Measurements from ENCODE around the gene SVOP. TPM values are rescaled to one million over a fixed set of nuclear protein-coding genes. Genes with fewer than 3 reads are reported as not detected.
A peak's percentile ranks its signal among the peaks of the same experiment; 100 is the strongest.
"Not testable (repeated sequence)": the region's sequence is repeated elsewhere in the genome, so short reads cannot be mapped to it uniquely, and the experiment has no call there.

The SVOP gene
- total and polyA plus RNA-seq, 2 donors (not counting 1 experiment from before 2014, with no cell fraction given): not detected

GRCh38 chr12:109052097-109052413 is 31.2 kb upstream of the SVOP start:
- peaks cover 0 to 3% of the 10 kb centered on the region in 2 experiments for H3K36me3 ChIP-seq (replicated peaks in 1 of 2; ENCODE audit: control extremely low read depth in 1 of 2, control insufficient read depth in 1 of 2, extremely low read depth in 1 of 2, insufficient read depth in 2 of 2, low read length in 1 of 2)
- peaks cover 8 to 24% of the 10 kb centered on the region in 2 donors for H3K4me1 ChIP-seq (ENCODE audit: control insufficient read depth in 2 of 2, insufficient read depth in 2 of 2, low read length in 2 of 2)
- peaks cover 22% of the 10 kb centered on the region for H3K4me1 Mint-ChIP-seq
- H3K27me3 ChIP-seq (replicated peaks in 1 of 4; ENCODE audit: control extremely low read depth in 1 of 4, control insufficient read depth in 3 of 4, insufficient read depth in 4 of 4, low read length in 3 of 4): no peaks in the 10 kb centered on the region
- peak overlapping the region; percentile 87 for H3K4me2 ChIP-seq (replicated peaks; ENCODE audit: low read depth, low read length, poor library complexity, severe bottlenecking)
- POLR2A ChIA-PET: no interaction called here
- CTCF ChIA-PET: interaction anchor here (0.6 to 1.3 kb wide), 4 partner anchors 41 to 1851 kb away, joined by 3 to 6 read pairs (median 3); partner anchors contain the start of gene ALKBH2
- TF ChIP-seq CTCF (IDR thresholded peaks at IDR 0.05): no peak
- TF ChIP-seq EZH2 (IDR thresholded peaks at IDR 0.05; ENCODE audit: borderline replicate concordance, insufficient read depth, low read depth, low read length, poor library complexity, severe bottlenecking): no peak
- peak overlapping the region; percentile 92 for H3K27ac Mint-ChIP-seq
- intact Hi-C loops (cut with micrococcal nuclease): loop anchor here (1.0 to 5.0 kb wide), 4 partner anchors 46 to 537 kb away; partner anchors contain the start of genes CORO1C, FICD and SSH1
- peak overlapping the region; percentile 75 to 94 (median 89) for H3K4me3 ChIP-seq (ENCODE audit: control extremely low read depth in 1 of 5, extremely low read depth in 1 of 5, insufficient read depth in 1 of 5, low read depth in 2 of 5, low read length in 4 of 5)
- no peak for ATAC-seq (ENCODE audit: low read depth)
- H3K4me3 Mint-ChIP-seq: peak overlapping the region; percentile 90
- DNase-seq: no peak
- peaks cover 12% of the 10 kb centered on the region for H3K79me2 ChIP-seq (ENCODE audit: control insufficient read depth, insufficient read depth, low read length)
- no peaks in the 10 kb centered on the region for H3K27me3 Mint-ChIP-seq
- H2AFZ ChIP-seq (ENCODE audit: insufficient read depth, low read depth, low read length, poor library complexity, severe bottlenecking): peak overlapping the region; percentile 98
- no peaks in the 10 kb centered on the region for H3K9me3 Mint-ChIP-seq (ENCODE audit: insufficient read depth)
- 0% methylated on average over 3 of the region's 6 CpGs for WGBS (ENCODE audit: insufficient coverage)
- H4K20me1 ChIP-seq (ENCODE audit: control insufficient read depth, insufficient read depth, low read length, poor library complexity, severe bottlenecking): no peaks in the 10 kb centered on the region
- peak overlapping the region; percentile 78 to 82 for H3K27ac ChIP-seq (ENCODE audit: low read length in 2 of 2)
- H3K9ac ChIP-seq (ENCODE audit: low read length): peak overlapping the region; percentile 94
- H3K9me3 ChIP-seq (ENCODE audit: control extremely low read depth in 1 of 3, control insufficient read depth in 2 of 3, insufficient read depth in 1 of 3, low read length in 2 of 3): no peaks in the 10 kb centered on the region

GRCh38 chr12:109049794-109050193 is 28.9 kb upstream of the SVOP start:
- H3K9me3 Mint-ChIP-seq (ENCODE audit: insufficient read depth); H3K36me3 ChIP-seq (replicated peaks in 1 of 2; ENCODE audit: control extremely low read depth in 1 of 2, control insufficient read depth in 1 of 2, extremely low read depth in 1 of 2, insufficient read depth in 2 of 2, low read length in 1 of 2); H3K4me2 ChIP-seq (replicated peaks; ENCODE audit: low read depth, low read length, poor library complexity, severe bottlenecking); H3K27ac Mint-ChIP-seq; POLR2A ChIA-PET; ATAC-seq (ENCODE audit: low read depth); H4K20me1 ChIP-seq (ENCODE audit: control insufficient read depth, insufficient read depth, low read length, poor library complexity, severe bottlenecking); CTCF ChIA-PET; H3K27me3 Mint-ChIP-seq; DNase-seq; H3K4me3 ChIP-seq (ENCODE audit: control extremely low read depth in 1 of 5, extremely low read depth in 1 of 5, insufficient read depth in 1 of 5, low read depth in 2 of 5, low read length in 4 of 5); H3K9ac ChIP-seq (ENCODE audit: low read length); H3K79me2 ChIP-seq (ENCODE audit: control insufficient read depth, insufficient read depth, low read length); H3K4me3 Mint-ChIP-seq; H3K27ac ChIP-seq (ENCODE audit: low read length in 2 of 2); H3K27me3 ChIP-seq (replicated peaks in 1 of 4; ENCODE audit: control extremely low read depth in 1 of 4, control insufficient read depth in 3 of 4, insufficient read depth in 4 of 4, low read length in 3 of 4); H3K9me3 ChIP-seq (ENCODE audit: control extremely low read depth in 1 of 3, control insufficient read depth in 2 of 3, insufficient read depth in 1 of 3, low read length in 2 of 3); H2AFZ ChIP-seq (ENCODE audit: insufficient read depth, low read depth, low read length, poor library complexity, severe bottlenecking): not testable (repeated sequence)
- H3K4me1 ChIP-seq (ENCODE audit: control insufficient read depth in 2 of 2, insufficient read depth in 2 of 2, low read length in 2 of 2): peaks cover 8 to 24% of the 10 kb centered on the region in 2 donors
- intact Hi-C loops (cut with micrococcal nuclease): loop anchor here (5.0 kb wide), 1 partner anchor 317 kb away; the partner anchor contains the start of gene CORO1C
- 83% methylated on average over 8 of the region's 8 CpGs for WGBS (ENCODE audit: insufficient coverage)
- peaks cover 20% of the 10 kb centered on the region for H3K4me1 Mint-ChIP-seq

- H3K4me2 ChIP-seq (replicated peaks; ENCODE audit: low read depth, low read length, poor library complexity, severe bottlenecking); H3K4me3 ChIP-seq (ENCODE audit: control extremely low read depth in 1 of 5, extremely low read depth in 1 of 5, insufficient read depth in 1 of 5, low read depth in 2 of 5, low read length in 4 of 5); H3K27ac ChIP-seq (ENCODE audit: low read length in 2 of 2); H3K9ac ChIP-seq (ENCODE audit: low read length); DNase-seq; H3K9me3 Mint-ChIP-seq (ENCODE audit: insufficient read depth); H3K9me3 ChIP-seq (ENCODE audit: control extremely low read depth in 1 of 3, control insufficient read depth in 2 of 3, insufficient read depth in 1 of 3, low read length in 2 of 3); H4K20me1 ChIP-seq (ENCODE audit: control insufficient read depth, insufficient read depth, low read length, poor library complexity, severe bottlenecking); CTCF ChIA-PET; ATAC-seq (ENCODE audit: low read depth); H2AFZ ChIP-seq (ENCODE audit: insufficient read depth, low read depth, low read length, poor library complexity, severe bottlenecking); intact Hi-C loops (cut with micrococcal nuclease); H3K4me3 Mint-ChIP-seq; H3K36me3 ChIP-seq (replicated peaks in 1 of 2; ENCODE audit: control extremely low read depth in 1 of 2, control insufficient read depth in 1 of 2, extremely low read depth in 1 of 2, insufficient read depth in 2 of 2, low read length in 1 of 2); H3K27ac Mint-ChIP-seq; H3K79me2 ChIP-seq (ENCODE audit: control insufficient read depth, insufficient read depth, low read length); H3K27me3 Mint-ChIP-seq; H3K27me3 ChIP-seq (replicated peaks in 1 of 4; ENCODE audit: control extremely low read depth in 1 of 4, control insufficient read depth in 3 of 4, insufficient read depth in 4 of 4, low read length in 3 of 4): not testable (repeated sequence)
- peaks cover 13% of the 10 kb centered on the region for H3K4me1 Mint-ChIP-seq
- no CpG with 5 or more reads among the region's 3 CpGs for WGBS (ENCODE audit: insufficient coverage)
- POLR2A ChIA-PET: interaction anchor here (0.7 kb wide), 1 partner anchor 481 kb away, joined by 4 read pairs; no protein-coding TSS in a partner anchor
- H3K4me1 ChIP-seq (ENCODE audit: control insufficient read depth in 2 of 2, insufficient read depth in 2 of 2, low read length in 2 of 2): peaks cover 4 to 15% of the 10 kb centered on the region in 2 donors
Measured at GRCh38 chr12:109048706-109049105, 27.8 kb upstream of the SVOP start.

Measured in B cell (primary cell).